Measurements from ENCODE around the gene PAQR4. TPM values are rescaled to one million over a fixed set of nuclear protein-coding genes. Genes with fewer than 3 reads are reported as not detected.

Gene PAQR4
- total and polyA plus RNA-seq, 2 of the 13 experiments (the other 11 are each of a cell fraction or from before 2014, with no cell fraction given) = 15.9 to 24.8 TPM

DNA sequence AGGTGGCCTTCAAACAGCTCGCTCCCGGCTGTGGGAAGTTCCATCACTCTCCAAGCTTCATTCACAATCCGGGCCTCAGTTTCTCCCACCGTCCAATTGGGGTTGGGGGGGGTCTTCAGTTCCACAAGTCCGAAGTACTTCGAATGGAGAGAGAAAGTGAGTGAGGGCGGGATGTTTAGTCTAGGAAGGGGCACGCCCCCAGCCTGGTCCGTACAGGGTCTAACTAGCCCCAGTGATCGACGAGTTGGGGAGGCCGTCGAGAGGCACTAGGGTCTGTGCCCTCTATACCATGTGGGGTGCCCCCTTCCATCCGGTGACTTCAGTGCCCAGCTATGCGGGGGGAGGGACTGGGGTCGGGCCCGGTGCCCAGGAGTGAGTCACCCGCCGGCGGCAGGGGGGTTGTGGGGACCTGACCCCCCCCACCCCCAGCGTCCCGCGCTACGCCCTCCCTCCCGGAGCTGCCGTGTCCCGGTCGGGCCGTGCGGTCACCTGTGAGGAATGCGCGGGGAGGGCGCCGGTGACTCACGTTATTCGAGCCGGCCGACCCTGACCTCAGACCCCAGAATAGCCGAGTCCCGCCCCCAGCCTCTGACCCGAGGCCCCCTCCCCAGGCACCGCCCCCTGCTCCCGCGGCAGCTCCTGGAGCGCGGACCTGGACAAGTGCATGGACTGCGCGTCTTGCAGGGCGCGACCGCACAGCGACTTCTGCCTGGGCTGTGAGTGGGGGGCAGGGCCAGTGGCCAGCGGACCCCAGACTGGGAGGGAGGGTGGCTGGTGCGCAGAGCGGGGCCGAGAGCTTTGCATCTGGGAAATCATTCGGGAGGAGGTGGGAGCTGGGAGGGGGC lies 51.7 kb downstream of the PAQR4 start (continued):
- TF ChIP-seq, protein P1, sequence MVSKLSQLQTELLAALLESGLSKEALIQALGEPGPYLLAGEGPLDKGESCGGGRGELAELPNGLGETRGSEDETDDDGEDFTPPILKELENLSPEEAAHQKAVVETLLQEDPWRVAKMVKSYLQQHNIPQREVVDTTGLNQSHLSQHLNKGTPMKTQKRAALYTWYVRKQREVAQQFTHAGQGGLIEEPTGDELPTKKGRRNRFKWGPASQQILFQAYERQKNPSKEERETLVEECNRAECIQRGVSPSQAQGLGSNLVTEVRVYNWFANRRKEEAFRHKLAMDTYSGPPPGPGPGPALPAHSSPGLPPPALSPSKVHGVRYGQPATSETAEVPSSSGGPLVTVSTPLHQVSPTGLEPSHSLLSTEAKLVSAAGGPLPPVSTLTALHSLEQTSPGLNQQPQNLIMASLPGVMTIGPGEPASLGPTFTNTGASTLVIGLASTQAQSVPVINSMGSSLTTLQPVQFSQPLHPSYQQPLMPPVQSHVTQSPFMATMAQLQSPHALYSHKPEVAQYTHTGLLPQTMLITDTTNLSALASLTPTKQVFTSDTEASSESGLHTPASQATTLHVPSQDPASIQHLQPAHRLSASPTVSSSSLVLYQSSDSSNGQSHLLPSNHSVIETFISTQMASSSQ (IDR thresholded peaks at IDR 0.05; ENCODE audit: low read depth) = 0 out of 2 replicates have a peak, but pooled peaks have one; percentile 23
- TF ChIP-seq, protein P1 (CRISPR knock-in tag; IDR thresholded peaks at IDR 0.05; ENCODE audit: borderline replicate concordance) = peak; percentile 54; the same call in 1 of the 2 replicates
- TF ChIP-seq BCL6 (CRISPR knock-in tag; IDR thresholded peaks at IDR 0.05) = peak; percentile 64
- TF ChIP-seq, protein P2, sequence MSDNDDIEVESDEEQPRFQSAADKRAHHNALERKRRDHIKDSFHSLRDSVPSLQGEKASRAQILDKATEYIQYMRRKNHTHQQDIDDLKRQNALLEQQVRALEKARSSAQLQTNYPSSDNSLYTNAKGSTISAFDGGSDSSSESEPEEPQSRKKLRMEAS (IDR thresholded peaks at IDR 0.05) = peak; percentile 76
- TF ChIP-seq SKI (IDR thresholded peaks at IDR 0.05; ENCODE audit: partially characterized antibody) = peak; percentile 54
- TF ChIP-seq, protein P3, sequence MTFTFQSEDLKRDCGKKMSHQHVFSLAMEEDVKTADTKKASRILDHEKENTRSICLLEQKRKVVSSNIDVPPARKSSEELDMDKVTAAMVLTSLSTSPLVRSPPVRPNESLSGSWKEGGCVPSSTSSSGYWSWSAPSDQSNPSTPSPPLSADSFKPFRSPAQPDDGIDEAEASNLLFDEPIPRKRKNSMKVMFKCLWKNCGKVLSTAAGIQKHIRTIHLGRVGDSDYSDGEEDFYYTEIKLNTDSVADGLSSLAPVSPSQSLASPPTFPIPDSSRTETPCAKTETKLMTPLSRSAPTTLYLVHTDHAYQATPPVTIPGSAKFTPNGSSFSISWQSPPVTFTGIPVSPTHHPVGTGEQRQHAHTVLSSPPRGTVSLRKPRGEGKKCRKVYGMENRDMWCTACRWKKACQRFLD (CRISPR knock-in tag; IDR thresholded peaks at IDR 0.05; ENCODE audit: borderline replicate concordance) = peak; percentile 23; the same call in 1 of the 2 replicates
- no peak for TF ChIP-seq LCORL (IDR thresholded peaks at IDR 0.05)
- peak; percentile 92; the same call in 1 of the 2 replicates for TF ChIP-seq LCORL (CRISPR knock-in tag; IDR thresholded peaks at IDR 0.05)
- no peak; the same call in 1 of the 2 replicates for TF ChIP-seq GABPA (IDR thresholded peaks at IDR 0.05; ENCODE audit: low read depth, low read length)
- peak; percentile 76 for TF ChIP-seq GABPA (CRISPR knock-in tag; IDR thresholded peaks at IDR 0.05; ENCODE audit: low read depth)
- TF ChIP-seq POGZ (CRISPR knock-in tag; IDR thresholded peaks at IDR 0.05) = peak; percentile 59; the same call in 1 of the 2 replicates
- no peak for TF ChIP-seq ZFP82 (CRISPR knock-in tag; IDR thresholded peaks at IDR 0.05; ENCODE audit: borderline replicate concordance)
- TF ChIP-seq MIER3 (CRISPR knock-in tag; IDR thresholded peaks at IDR 0.05; ENCODE audit: borderline replicate concordance) = peak; percentile 78; the same call in 1 of the 2 replicates
- peak; percentile 67 for TF ChIP-seq TBX2 (CRISPR knock-in tag; IDR thresholded peaks at IDR 0.05; ENCODE audit: borderline replicate concordance)
- no peak for TF ChIP-seq CENPT (CRISPR knock-in tag; IDR thresholded peaks at IDR 0.05; ENCODE audit: low read depth)
- TF ChIP-seq ZNF335 (CRISPR knock-in tag; IDR thresholded peaks at IDR 0.05) = peak; percentile 84
- TF ChIP-seq ZNF263 (CRISPR knock-in tag; IDR thresholded peaks at IDR 0.05) = no peak
- peak in 1 of 2 experiments; percentile 66; a peak in 2 of 4 replicates for TF ChIP-seq EP300 (IDR thresholded peaks at IDR 0.05; ENCODE audit: low read depth in 2 of 2, low read length in 2 of 2)
- peak; percentile 76; the same call in 1 of the 2 replicates for TF ChIP-seq EP300 (CRISPR knock-in tag; IDR thresholded peaks at IDR 0.05; ENCODE audit: borderline replicate concordance)
- TF ChIP-seq, protein P4, sequence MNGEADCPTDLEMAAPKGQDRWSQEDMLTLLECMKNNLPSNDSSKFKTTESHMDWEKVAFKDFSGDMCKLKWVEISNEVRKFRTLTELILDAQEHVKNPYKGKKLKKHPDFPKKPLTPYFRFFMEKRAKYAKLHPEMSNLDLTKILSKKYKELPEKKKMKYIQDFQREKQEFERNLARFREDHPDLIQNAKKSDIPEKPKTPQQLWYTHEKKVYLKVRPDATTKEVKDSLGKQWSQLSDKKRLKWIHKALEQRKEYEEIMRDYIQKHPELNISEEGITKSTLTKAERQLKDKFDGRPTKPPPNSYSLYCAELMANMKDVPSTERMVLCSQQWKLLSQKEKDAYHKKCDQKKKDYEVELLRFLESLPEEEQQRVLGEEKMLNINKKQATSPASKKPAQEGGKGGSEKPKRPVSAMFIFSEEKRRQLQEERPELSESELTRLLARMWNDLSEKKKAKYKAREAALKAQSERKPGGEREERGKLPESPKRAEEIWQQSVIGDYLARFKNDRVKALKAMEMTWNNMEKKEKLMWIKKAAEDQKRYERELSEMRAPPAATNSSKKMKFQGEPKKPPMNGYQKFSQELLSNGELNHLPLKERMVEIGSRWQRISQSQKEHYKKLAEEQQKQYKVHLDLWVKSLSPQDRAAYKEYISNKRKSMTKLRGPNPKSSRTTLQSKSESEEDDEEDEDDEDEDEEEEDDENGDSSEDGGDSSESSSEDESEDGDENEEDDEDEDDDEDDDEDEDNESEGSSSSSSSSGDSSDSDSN (CRISPR knock-in tag; IDR thresholded peaks at IDR 0.05) = peak; percentile 82
